Aorta (tissue), 5 donors: Measurements from ENCODE around the gene SLC4A3. TPM values are rescaled to one million over a fixed set of nuclear protein-coding genes. Genes with fewer than 3 reads are reported as not detected.
A peak's percentile ranks its signal among the peaks of the same experiment; 100 is the strongest.

Source experiments
- ATAC-seq: fragments of 200-7000 bp; cut with Tn5 transposase; one replicate; pipeline ENCODE4 v1.9.1; 2022; ENCODE audit warnings: moderate library complexity; ENCODE audit not compliant: low FRiP score
- DNase-seq, 2 donors: peaks; one replicate each; pipeline ENCODE4 v3.0.0-alpha.2; 2020
- H3K27ac ChIP-seq, 2 donors: one replicate each; pipeline ENCODE4 v1.5.1; 2013; ENCODE audit warnings: low read length in 2 of 2, mild to moderate bottlenecking in 2 of 2, moderate library complexity in 2 of 2, control low read depth in 1 of 2, inconsistent platforms in 1 of 2, low read depth in 1 of 2
- H3K27me3 ChIP-seq, 2 donors: one replicate each; pipeline ENCODE4 v1.6.1; 2013; ENCODE audit warnings: control low read depth in 1 of 2, low read length in 1 of 2, mild to moderate bottlenecking in 1 of 2, moderate library complexity in 1 of 2; ENCODE audit not compliant: insufficient read depth in 2 of 2, control insufficient read depth in 1 of 2
- H3K36me3 ChIP-seq, 2 donors: one replicate each; pipeline ENCODE4 v1.6.1; 2013; ENCODE audit warnings: control low read depth in 1 of 2, low read length in 1 of 2, mild to moderate bottlenecking in 1 of 2; ENCODE audit not compliant: insufficient read depth in 2 of 2, control insufficient read depth in 1 of 2
- H3K4me1 ChIP-seq, 2 donors: one replicate each; pipeline ENCODE4 v1.6.1; 2013; ENCODE audit warnings: low read length in 2 of 2, control low read depth in 1 of 2, mild to moderate bottlenecking in 1 of 2, moderate library complexity in 1 of 2; ENCODE audit not compliant: insufficient read depth in 2 of 2, control insufficient read depth in 1 of 2
- H3K4me3 ChIP-seq, 2 donors: one replicate each; pipeline ENCODE4 v1.5.1; 2013; ENCODE audit warnings: low read length in 2 of 2, control low read depth in 1 of 2, mild to moderate bottlenecking in 1 of 2
- H3K9me3 ChIP-seq: one replicate; pipeline ENCODE4 v1.6.1; 2013; ENCODE audit warnings: mild to moderate bottlenecking, low read length; ENCODE audit not compliant: control insufficient read depth
- WGBS, 2 donors: extraction: QIAGEN DNeasy Blood & Tissue Kit; methylation state at CpG; one replicate each; pipeline ENCODE4 v1.1.7; 2013; 5-methylcytosine and 5-hydroxymethylcytosine counted together
- intact Hi-C, 2 donors: fragments of 100-400 bp; cut with DNase I; formaldehyde crosslinking; loops; one replicate each; pipeline versions ENCODE4 v1.14.2 to v1.15.0; 2022
- polyA plus RNA-seq, 2 donors: library from polyadenylated mRNA; stranded (reverse); fragments of 200-250 nt; gene quantifications; one replicate each; pipeline ENCODE4 v1.2.3, GENCODE V29; 2013
- total RNA-seq, 2 donors: library from RNA; stranded (reverse); fragmentation: NEBNext Ultra II Directional; extraction: Animal tissue kit (Norgen Biotek cat#: 25700); gene quantifications; one replicate each; pipeline ENCODE4 v1.2.1, GENCODE V29; 2021
- donor health status: healthy with polysubstance abuse.
- donor health status: Bipolar disorder and iron deficiency.
- donor health status: DM: no; HTN: no; CAD: no.
- donor health status: DM: no; HTN: no; CAD: no.
- donor health status: DM: yes; HTN: yes; CAD: no.

SLC4A3 gene
- total and polyA plus RNA-seq, 4 donors: 2.0 to 5.4 (median 3.0) TPM

DNA sequence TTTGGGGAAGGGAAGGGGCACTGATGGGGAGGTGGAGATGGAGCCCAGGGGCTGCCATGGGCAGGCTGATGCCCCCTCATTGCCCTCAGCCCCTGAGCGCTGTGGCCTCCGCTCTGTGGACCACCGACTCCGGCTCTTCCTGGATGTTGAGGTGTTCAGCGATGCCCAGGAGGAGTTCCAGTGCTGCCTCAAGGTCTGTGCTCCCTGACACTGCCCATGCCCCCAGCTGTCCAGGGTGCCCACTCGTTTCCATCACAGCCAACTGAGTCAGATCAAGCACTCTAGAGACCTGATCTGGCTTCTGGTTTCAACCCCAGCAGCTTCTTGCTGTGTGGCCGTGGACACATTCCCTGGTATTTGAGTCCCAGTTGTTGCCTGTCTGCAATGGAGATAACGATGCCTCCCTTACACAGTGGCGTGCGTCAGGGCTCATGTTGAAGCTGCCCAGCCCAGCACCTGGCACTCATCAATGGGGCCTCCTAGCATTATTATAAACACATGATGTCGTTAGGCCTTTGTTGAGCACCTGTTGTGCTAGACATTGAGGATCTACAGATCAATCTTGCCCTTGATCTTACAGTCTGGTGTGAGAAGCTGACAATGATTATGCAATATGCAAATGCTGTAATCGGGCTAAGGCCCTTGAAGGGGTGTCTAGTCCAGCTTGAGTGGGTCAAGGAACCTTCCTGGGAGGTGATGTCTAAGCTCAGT, 15.4 kb upstream of the SLC4A3 start:
- 82 to 85% methylated on average over 12 of the region's 12 CpGs for WGBS, 2 donors
- Histone ChIP-seq H3K4me3 (no peak overlapping the region), H3K27me3 (no peaks in the 10 kb centered on the region), H3K36me3 (peaks cover 0 to 5% of the 10 kb centered on the region in 2 donors), H3K27ac (no peak overlapping the region), H3K4me1 (no peaks in the 10 kb centered on the region), H3K9me3 (no peaks in the 10 kb centered on the region)
- intact Hi-C loops: no loop called here
- ATAC-seq: no peak
- DNase-seq: peak in 1 of 2 donors; percentile 41

GRCh38 chr2:219612577-219613286, 14.7 kb upstream of the SLC4A3 start:
- Histone ChIP-seq H3K4me3 (no peak overlapping the region), H3K9me3 (no peaks in the 10 kb centered on the region), H3K27me3 (no peaks in the 10 kb centered on the region), H3K36me3 (peaks cover 0 to 5% of the 10 kb centered on the region in 2 donors), H3K27ac (no peak overlapping the region), H3K4me1 (no peaks in the 10 kb centered on the region)
- ATAC-seq (no peak), DNase-seq (peak in 1 of 2 donors; percentile 34)
- intact Hi-C loops: no loop called here
- 90 to 93% methylated on average over 15 of the region's 15 CpGs for WGBS, 2 donors

DNA sequence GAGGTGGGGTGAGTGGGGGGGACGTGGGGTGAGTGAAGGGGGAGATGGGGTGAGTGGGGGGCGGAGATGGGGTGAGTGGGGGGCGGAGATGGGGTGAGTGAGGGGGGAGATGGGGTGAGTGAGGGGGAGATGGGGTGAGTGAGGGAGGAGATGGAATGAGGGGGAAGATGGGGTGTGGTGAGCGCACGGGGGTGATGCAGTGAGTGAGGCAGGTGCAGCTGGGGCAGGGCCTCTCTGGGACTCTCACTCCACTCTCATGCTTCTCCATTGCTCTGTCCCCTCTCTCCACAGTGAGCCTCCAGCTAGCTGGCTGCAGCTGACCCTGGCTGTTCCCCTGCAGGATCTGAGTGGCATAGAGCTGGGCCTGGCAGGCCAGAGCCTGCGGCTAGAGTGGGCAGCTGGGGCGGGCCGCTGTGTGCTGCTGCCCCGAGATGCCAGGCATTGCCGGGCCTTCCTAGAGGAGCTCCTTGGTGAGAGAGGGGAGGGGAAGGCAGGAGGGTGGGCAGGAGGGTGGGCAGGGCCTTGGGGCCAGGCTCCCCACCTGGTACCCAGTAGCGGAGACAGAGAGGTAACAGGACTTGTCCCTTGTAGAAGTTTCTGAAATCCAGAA, 13.9 kb upstream of the SLC4A3 start:
- Histone ChIP-seq H3K9me3 (no peaks in the 10 kb centered on the region), H3K27me3 (no peaks in the 10 kb centered on the region), H3K36me3 (peaks cover 0 to 5% of the 10 kb centered on the region in 2 donors), H3K4me1 (no peaks in the 10 kb centered on the region), H3K27ac (no peak overlapping the region), H3K4me3 (no peak overlapping the region)
- no peak for ATAC-seq
- intact Hi-C loops: no loop called here
- DNase-seq: peak in 1 of 2 donors; percentile 31
- 92 to 93% methylated on average over 8 to 11 of the region's 11 CpGs for WGBS, 2 donors

DNA sequence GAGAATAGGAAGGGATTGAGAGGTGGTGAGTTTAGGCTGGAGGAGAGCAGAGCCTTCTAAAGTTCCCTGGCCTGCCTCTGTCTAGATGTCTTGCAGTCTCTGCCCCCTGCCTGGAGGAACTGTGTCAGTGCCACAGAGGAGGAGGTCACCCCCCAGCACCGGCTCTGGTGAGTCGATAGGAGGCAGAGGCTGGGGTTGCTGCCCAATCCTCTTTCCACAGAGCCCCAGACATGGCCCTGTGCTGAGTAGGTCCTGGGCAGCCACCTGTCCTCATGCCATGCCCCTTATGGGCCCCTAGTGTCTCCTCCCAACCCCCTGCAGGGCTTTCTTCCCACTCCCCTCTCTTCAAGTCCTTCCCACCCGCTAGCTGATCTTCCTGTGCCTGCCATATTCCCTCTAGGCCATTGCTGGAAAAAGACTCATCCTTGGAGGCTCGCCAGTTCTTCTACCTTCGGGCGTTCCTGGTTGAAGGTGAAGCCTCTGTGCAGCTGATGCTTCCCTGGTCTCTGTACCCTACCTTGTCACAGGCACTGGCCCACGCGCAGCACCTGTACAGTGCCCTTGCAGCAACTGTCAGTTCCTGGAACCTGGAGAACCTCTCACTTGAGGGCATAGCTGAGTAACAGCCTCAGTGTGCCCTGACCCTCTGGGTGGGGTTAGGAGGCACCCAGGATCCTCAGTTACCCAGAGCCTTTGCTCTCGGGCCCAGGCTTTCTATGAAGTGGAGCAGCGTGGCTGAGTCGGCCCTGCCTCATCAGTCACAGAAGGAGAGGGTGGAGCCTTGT, 13.2 kb upstream of the SLC4A3 start:
- Histone ChIP-seq H3K27me3 (no peaks in the 10 kb centered on the region), H3K27ac (no peak overlapping the region), H3K9me3 (no peaks in the 10 kb centered on the region), H3K4me1 (no peaks in the 10 kb centered on the region), H3K4me3 (no peak overlapping the region), H3K36me3 (peaks cover 0 to 5% of the 10 kb centered on the region in 2 donors)
- DNase-seq: peak in 1 of 2 donors; percentile 48
- WGBS, 2 donors: 93% methylated on average over 11 of the region's 11 CpGs
- ATAC-seq: no peak
- intact Hi-C loops: no loop called here

GRCh38 chr2:219615036-219615435, 12.4 kb upstream of the SLC4A3 start:
- intact Hi-C loops: no loop called here
- no peaks in the 10 kb centered on the region for H3K27me3 ChIP-seq
- no peak for DNase-seq
- no peak for ATAC-seq
- H3K4me3 ChIP-seq: no peak overlapping the region
- no peaks in the 10 kb centered on the region for H3K4me1 ChIP-seq
- H3K27ac ChIP-seq: no peak overlapping the region
- WGBS, 2 donors: 91 to 94% methylated on average over 11 of the region's 11 CpGs
- peaks cover 0 to 5% of the 10 kb centered on the region in 2 donors for H3K36me3 ChIP-seq
- no peaks in the 10 kb centered on the region for H3K9me3 ChIP-seq

- Histone ChIP-seq H3K36me3 (peaks cover 0 to 5% of the 10 kb centered on the region in 2 donors), H3K4me3 (no peak overlapping the region), H3K4me1 (no peaks in the 10 kb centered on the region), H3K27ac (no peak overlapping the region), H3K27me3 (no peaks in the 10 kb centered on the region), H3K9me3 (no peaks in the 10 kb centered on the region)
- 85 to 95% methylated on average over 11 to 12 of the region's 12 CpGs for WGBS, 2 donors
- intact Hi-C loops: no loop called here
- DNase-seq (no peak), ATAC-seq (no peak)
Measured at GRCh38 chr2:219615894-219616293, 11.5 kb upstream of the SLC4A3 start.

DNA sequence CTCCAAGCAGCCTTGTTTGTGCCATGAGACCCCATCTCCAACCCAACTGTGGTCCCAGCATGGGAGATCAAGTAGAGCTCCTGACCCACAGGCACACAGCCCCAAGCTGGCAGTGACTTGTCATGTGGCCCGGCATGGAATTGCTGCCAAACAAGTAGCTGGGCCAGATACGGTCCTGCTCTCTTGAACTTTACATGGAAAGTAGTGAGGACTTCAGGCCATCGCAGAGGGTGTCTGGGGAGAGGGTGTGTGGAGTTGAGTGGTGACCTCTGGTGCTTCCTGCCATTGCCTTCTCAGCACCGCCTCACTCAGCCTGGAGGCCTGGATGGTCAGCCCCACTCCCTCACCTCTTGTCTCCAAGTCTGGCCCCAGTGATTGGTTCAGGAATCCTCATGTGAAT, 10.9 kb upstream of the SLC4A3 start:
- 66 to 73% methylated on average over 4 of the region's 4 CpGs for WGBS, 2 donors
- ATAC-seq (no peak), DNase-seq (no peak)
- intact Hi-C loops: no loop called here
- Histone ChIP-seq H3K4me1 (no peaks in the 10 kb centered on the region), H3K27me3 (no peaks in the 10 kb centered on the region), H3K27ac (no peak overlapping the region), H3K4me3 (no peak overlapping the region), H3K9me3 (no peaks in the 10 kb centered on the region), H3K36me3 (peaks cover 0 to 5% of the 10 kb centered on the region in 2 donors)

DNA sequence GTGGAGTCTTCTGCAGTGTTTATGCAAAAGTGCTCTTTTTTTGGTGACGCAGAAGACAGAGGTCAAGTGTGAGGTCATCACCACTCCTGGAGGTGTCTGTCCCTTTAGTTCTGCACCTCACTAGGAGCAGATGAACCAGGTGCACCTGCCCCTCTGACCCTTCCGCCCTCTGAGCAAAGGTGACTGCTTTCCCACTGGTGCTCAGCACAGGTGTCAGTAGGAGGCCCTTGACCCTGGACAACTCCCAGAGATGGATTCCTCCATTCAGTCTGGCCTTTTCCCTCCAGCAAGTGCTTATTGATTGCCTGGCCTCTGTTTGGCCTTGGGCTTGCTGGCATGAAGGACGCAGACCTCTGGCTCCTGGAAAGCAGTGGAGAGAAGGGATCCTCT, 8.7 kb upstream of the SLC4A3 start:
- 94 to 97% methylated on average over 3 of the region's 3 CpGs for WGBS, 2 donors
- H3K27ac ChIP-seq: no peak overlapping the region
- intact Hi-C loops: no loop called here
- no peak overlapping the region for H3K4me3 ChIP-seq
- no peaks in the 10 kb centered on the region for H3K9me3 ChIP-seq
- no peak for ATAC-seq
- no peaks in the 10 kb centered on the region for H3K4me1 ChIP-seq
- H3K36me3 ChIP-seq: peaks cover 0 to 5% of the 10 kb centered on the region in 2 donors
- DNase-seq: no peak
- H3K27me3 ChIP-seq: no peaks in the 10 kb centered on the region
